Naive thymus-derived CD8-positive, alpha-beta T cell (primary cell): ENCODE results near the gene C5orf46. TPM values are rescaled to one million over a fixed set of nuclear protein-coding genes. Genes with fewer than 3 reads are reported as not detected.

Experiments
- ATAC-seq, 2 donors: fragments of 150-1000 bp; cut with Tn5 transposase in 1 of 2; sonication (Bioruptor Pico), chemical (Tn5 transposase) in 1 of 2; 1 replicate in 1 of 2; 2 replicates in 1 of 2; pipeline ENCODE4 v1.10.0; 2021; ENCODE audit warnings: mild to moderate bottlenecking in 2 of 2, moderate library complexity in 2 of 2
- POLR2A ChIA-PET: fragments of 350-600 bp; sonication (Branson Sonifier 250); formaldehyde crosslinking; loops from one replicate; lab custom pipeline; 2021; ENCODE audit warnings: antibody characterized with exemption; lab: Charles Lee
- DNase-seq, 10 donors: peaks; one replicate each; pipeline versions ENCODE4 v3.0.0 to v3.0.0-alpha.2; 2020 to 2022
- H3K27ac Mint-ChIP-seq, 10 donors: one replicate each; pipeline ENCODE4 v1.8.0; 2020 to 2022; ENCODE audit warnings: mild to moderate bottlenecking in 10 of 10, mixed read lengths in 10 of 10, moderate library complexity in 4 of 10, inconsistent platforms in 1 of 10
- H3K27me3 Mint-ChIP-seq, 5 donors: one replicate each; pipeline ENCODE4 v1.8.0; 2021 to 2022; ENCODE audit warnings: mixed read lengths in 5 of 5
- H3K36me3 Mint-ChIP-seq, 3 donors: one replicate each; pipeline ENCODE4 v1.8.0; 2020 to 2022; ENCODE audit warnings: mixed read lengths in 3 of 3, mild to moderate bottlenecking in 2 of 3, inconsistent platforms in 1 of 3
- H3K4me1 Mint-ChIP-seq, 4 donors: one replicate each; pipeline ENCODE4 v1.8.0; 2021 to 2022; ENCODE audit warnings: mixed read lengths in 4 of 4
- H3K4me3 Mint-ChIP-seq, 10 donors: one replicate each; pipeline ENCODE4 v1.8.0; 2020 to 2022; ENCODE audit warnings: mild to moderate bottlenecking in 10 of 10, mixed read lengths in 10 of 10, moderate library complexity in 6 of 10, inconsistent platforms in 1 of 10
- H3K9me3 Mint-ChIP-seq, 9 donors: one replicate each; pipeline ENCODE4 v1.8.0; 2020 to 2022; ENCODE audit warnings: mixed read lengths in 9 of 9, mild to moderate bottlenecking in 3 of 9, inconsistent platforms in 1 of 9, moderate library complexity in 1 of 9
- polyA plus RNA-seq, 3 donors: library from polyadenylated mRNA; unstranded; fragments of 300-500 nt; fragmentation: Illumina TruSeq; gene quantifications; one replicate each; pipeline ENCODE4 v1.2.3, GENCODE V29; 2021
- total RNA-seq, 8 experiments: library from RNA in 2 of 8; stranded (reverse) in 2 of 8; gene quantifications; one replicate each; pipeline ENCODE4 v1.2.3 and lab custom pipeline; 2021 to 2026

C5orf46 gene
- total and polyA plus RNA-seq, 5 experiments from 2014 or later, result not detected

- POLR2A ChIA-PET, result no interaction called here
- ATAC-seq (no peak), DNase-seq (no peak)
- Mint-ChIP-seq H3K27me3 (peaks cover 0 to 8% (median 4%) of the 10 kb centered on the region in 5 donors), H3K4me1 (no peaks in the 10 kb centered on the region), H3K9me3 (peaks cover 0 to 3% (median 0%) of the 10 kb centered on the region in 9 donors), H3K4me3 (no peak overlapping the region), H3K36me3 (no peaks in the 10 kb centered on the region), H3K27ac (no peak overlapping the region)
These were observed 11.9 kb upstream of the C5orf46 start for GRCh38 chr5:147918101-147918685.

GRCh38 chr5:147913786-147914185 lies 7.4 kb upstream of the C5orf46 start:
- POLR2A ChIA-PET, result no interaction called here
- DNase-seq, result no peak
- no peak for ATAC-seq
- Mint-ChIP-seq H3K27ac (no peak overlapping the region), H3K4me1 (no peaks in the 10 kb centered on the region), H3K4me3 (no peak overlapping the region), H3K36me3 (no peaks in the 10 kb centered on the region), H3K27me3 (peaks cover 0 to 9% (median 6%) of the 10 kb centered on the region in 5 donors), H3K9me3 (peaks cover 0 to 2% (median 0%) of the 10 kb centered on the region in 9 donors)

GRCh38 chr5:147912011-147912410 lies 5.7 kb upstream of the C5orf46 start:
- Mint-ChIP-seq H3K27me3 (peaks cover under 1 to 9% (median 6%) of the 10 kb centered on the region in 5 donors), H3K4me1 (no peaks in the 10 kb centered on the region), H3K9me3 (peaks cover 0 to 3% (median 0%) of the 10 kb centered on the region in 9 donors), H3K36me3 (no peaks in the 10 kb centered on the region), H3K27ac (no peak overlapping the region), H3K4me3 (no peak overlapping the region)
- ATAC-seq (no peak), DNase-seq (no peak)
- POLR2A ChIA-PET, result no interaction called here

- H3K36me3 Mint-ChIP-seq, result no peaks in the 10 kb centered on the region
- DNase-seq (no peak), ATAC-seq (no peak)
- no peaks in the 10 kb centered on the region for H3K4me1 Mint-ChIP-seq
- POLR2A ChIA-PET, result no interaction called here
- H3K27ac Mint-ChIP-seq, result no peak overlapping the region
- H3K27me3 Mint-ChIP-seq, result peaks cover 0 to 9% (median 6%) of the 10 kb centered on the region in 5 donors
- peaks cover 0 to 4% (median 0%) of the 10 kb centered on the region in 9 donors for H3K9me3 Mint-ChIP-seq
- H3K4me3 Mint-ChIP-seq, result no peak overlapping the region
These were observed 5.1 kb upstream of the C5orf46 start for GRCh38 chr5:147911427-147911826.

- no peaks in the 10 kb centered on the region for H3K4me1 Mint-ChIP-seq
- peaks cover 0 to 3% (median 0%) of the 10 kb centered on the region in 9 donors for H3K9me3 Mint-ChIP-seq
- DNase-seq, result no peak
- no peak overlapping the region for H3K4me3 Mint-ChIP-seq
- H3K36me3 Mint-ChIP-seq, result no peaks in the 10 kb centered on the region
- no peak for ATAC-seq
- peaks cover 0 to 3% (median 2%) of the 10 kb centered on the region in 5 donors for H3K27me3 Mint-ChIP-seq
- POLR2A ChIA-PET, result no interaction called here
- H3K27ac Mint-ChIP-seq, result no peak overlapping the region
These were observed 2.2 kb downstream of the C5orf46 start for GRCh38 chr5:147904110-147904509.

- H3K27ac Mint-ChIP-seq, result no peak overlapping the region
- POLR2A ChIA-PET, result no interaction called here
- no peaks in the 10 kb centered on the region for H3K4me1 Mint-ChIP-seq
- peaks cover 0 to 2% (median 0%) of the 10 kb centered on the region in 9 donors for H3K9me3 Mint-ChIP-seq
- H3K27me3 Mint-ChIP-seq, result peaks cover 0 to 8% (median 2%) of the 10 kb centered on the region in 5 donors
- H3K4me3 Mint-ChIP-seq, result no peak overlapping the region
- no peaks in the 10 kb centered on the region for H3K36me3 Mint-ChIP-seq
- DNase-seq, result no peak
- no peak for ATAC-seq
These were observed 3.7 kb downstream of the C5orf46 start for GRCh38 chr5:147902609-147903115.

GRCh38 chr5:147901599-147902039 lies 4.7 kb downstream of the C5orf46 start:
- ATAC-seq, result no peak
- POLR2A ChIA-PET, result no interaction called here
- Mint-ChIP-seq H3K4me3 (no peak overlapping the region), H3K27me3 (peaks cover 0 to 8% (median 2%) of the 10 kb centered on the region in 5 donors), H3K36me3 (no peaks in the 10 kb centered on the region), H3K4me1 (no peaks in the 10 kb centered on the region), H3K27ac (no peak overlapping the region), H3K9me3 (no peaks in the 10 kb centered on the region)
- no peak for DNase-seq

GRCh38 chr5:147898875-147899401 lies 7.4 kb downstream of the C5orf46 start:
- POLR2A ChIA-PET, result no interaction called here
- Mint-ChIP-seq H3K4me3 (no peak overlapping the region), H3K9me3 (no peaks in the 10 kb centered on the region), H3K36me3 (no peaks in the 10 kb centered on the region), H3K4me1 (no peaks in the 10 kb centered on the region), H3K27ac (no peak overlapping the region), H3K27me3 (peaks cover 2 to 14% (median 4%) of the 10 kb centered on the region in 5 donors)
- DNase-seq (no peak), ATAC-seq (no peak)

GRCh38 chr5:147895864-147896263 lies 10.5 kb downstream of the C5orf46 start:
- DNase-seq (no peak), ATAC-seq (no peak)
- H3K4me1 Mint-ChIP-seq, result no peaks in the 10 kb centered on the region
- H3K27me3 Mint-ChIP-seq, result peaks cover 3 to 14% (median 10%) of the 10 kb centered on the region in 5 donors
- no peaks in the 10 kb centered on the region for H3K36me3 Mint-ChIP-seq
- POLR2A ChIA-PET, result no interaction called here
- H3K9me3 Mint-ChIP-seq, result no peaks in the 10 kb centered on the region
- H3K27ac Mint-ChIP-seq, result no peak overlapping the region
- H3K4me3 Mint-ChIP-seq, result no peak overlapping the region

- POLR2A ChIA-PET, result no interaction called here
- ATAC-seq (no peak), DNase-seq (no peak)
- H3K27me3 Mint-ChIP-seq, result peaks cover 0 to 17% (median 12%) of the 10 kb centered on the region in 5 donors
- H3K9me3 Mint-ChIP-seq, result no peaks in the 10 kb centered on the region
- no peaks in the 10 kb centered on the region for H3K36me3 Mint-ChIP-seq
- H3K4me1 Mint-ChIP-seq, result no peaks in the 10 kb centered on the region
- H3K4me3 Mint-ChIP-seq, result no peak overlapping the region
- H3K27ac Mint-ChIP-seq, result no peak overlapping the region
These were observed 12.5 kb downstream of the C5orf46 start for GRCh38 chr5:147893820-147894219.

- Mint-ChIP-seq H3K4me3 (no peak overlapping the region), H3K36me3 (no peaks in the 10 kb centered on the region), H3K27ac (no peak overlapping the region), H3K9me3 (no peaks in the 10 kb centered on the region), H3K4me1 (no peaks in the 10 kb centered on the region), H3K27me3 (peaks cover 5 to 19% (median 15%) of the 10 kb centered on the region in 5 donors)
- DNase-seq (no peak), ATAC-seq (no peak)
- POLR2A ChIA-PET, result no interaction called here
These were observed 13.5 kb downstream of the C5orf46 start for GRCh38 chr5:147892696-147893296.

GRCh38 chr5:147887930-147888329 lies 18.4 kb downstream of the C5orf46 start:
- no peak overlapping the region for H3K27ac Mint-ChIP-seq
- no peaks in the 10 kb centered on the region for H3K36me3 Mint-ChIP-seq
- no peak for ATAC-seq
- peaks cover 2 to 26% (median 15%) of the 10 kb centered on the region in 5 donors for H3K27me3 Mint-ChIP-seq
- no peak for DNase-seq
- no peak overlapping the region for H3K4me3 Mint-ChIP-seq
- H3K9me3 Mint-ChIP-seq, result no peaks in the 10 kb centered on the region
- POLR2A ChIA-PET, result no interaction called here
- no peaks in the 10 kb centered on the region for H3K4me1 Mint-ChIP-seq

- DNase-seq (no peak), ATAC-seq (no peak)
- no peaks in the 10 kb centered on the region for H3K36me3 Mint-ChIP-seq
- no peak overlapping the region for H3K27ac Mint-ChIP-seq
- peaks cover 2 to 26% (median 13%) of the 10 kb centered on the region in 5 donors for H3K27me3 Mint-ChIP-seq
- no peaks in the 10 kb centered on the region for H3K9me3 Mint-ChIP-seq
- POLR2A ChIA-PET, result no interaction called here
- H3K4me3 Mint-ChIP-seq, result no peak overlapping the region
- H3K4me1 Mint-ChIP-seq, result no peaks in the 10 kb centered on the region
These were observed 19.2 kb downstream of the C5orf46 start for GRCh38 chr5:147887026-147887627.
